ENCODE measurements around the gene REEP3.

GRCh38 chr10:63537536-63537935 lies 16.3 kb downstream of the REEP3 start:
- TF ChIP-seq CTCF (IDR thresholded peaks at IDR 0.05 in 4 of 5, conservative IDR thresholded peaks at IDR 0.05 in 1 of 5) (no peak), POLR2A (IDR thresholded peaks at IDR 0.05) (no peak)
